OCI-LY3 (cell line): ENCODE measurements around the gene SFSWAP.
A peak's percentile ranks its signal among the peaks of the same experiment; 100 is the strongest.

Source experiments
- H2AFZ ChIP-seq: fragments of 200-600, 300-600 bp; shearing (Covaris generic); 2 replicates; pipeline ENCODE4 v1.6.0; 2014; ENCODE audit warnings: antibody characterized with exemption, low read depth, low read length
- H3K27ac ChIP-seq: fragments of 200-600, 300-600 bp; sonication (generic); 2 replicates; pipeline ENCODE4 v1.5.1; 2014; ENCODE audit warnings: mild to moderate bottlenecking, low read length, moderate library complexity, mixed read lengths
- H3K27me3 ChIP-seq: fragments of 200-600, 300-600 bp; sonication (generic); 2 replicates; pipeline ENCODE4 v1.6.1; 2014; ENCODE audit warnings: low read depth, low read length, mixed read lengths
- H3K36me3 ChIP-seq: fragments of 200-600, 300-600 bp; sonication (generic); replicated peaks from 2 replicates; pipeline ENCODE3; 2014; ENCODE audit warnings: low read depth, low read length, mixed read lengths
- H3K4me1 ChIP-seq: fragments of 300-600, 200-600 bp; sonication (generic); 2 replicates; pipeline ENCODE4 v1.6.1; 2014; ENCODE audit warnings: low read length, mixed read lengths
- H3K4me2 ChIP-seq: fragments of 200-600, 300-600 bp; sonication (generic); 2 replicates; pipeline ENCODE4 v1.6.1; 2014; ENCODE audit warnings: low read length, mixed read lengths
- H3K4me3 ChIP-seq: fragments of 300-600, 200-600 bp; sonication (generic); 2 replicates; pipeline ENCODE4 v1.5.1; 2014; ENCODE audit warnings: antibody characterized with exemption, mild to moderate bottlenecking, low read length, moderate library complexity
- H3K79me2 ChIP-seq: fragments of 300-600, 200-600 bp; shearing (Covaris generic); 2 replicates; pipeline ENCODE4 v1.6.1; 2014; ENCODE audit warnings: mild to moderate bottlenecking, low read length, mixed read lengths
- H3K9ac ChIP-seq: fragments of 300-600, 200-600 bp; shearing (Covaris generic); 2 replicates; pipeline ENCODE4 v1.6.0; 2014; ENCODE audit warnings: mild to moderate bottlenecking, low read length, moderate library complexity
- H3K9me3 ChIP-seq: fragments of 200-600, 300-600 bp; shearing (Covaris generic); 2 replicates; pipeline ENCODE4 v1.6.1; 2014; ENCODE audit warnings: low read length, mixed read lengths; ENCODE audit not compliant: insufficient read depth
- H4K20me1 ChIP-seq: fragments of 200-600, 300-600 bp; sonication (generic); 2 replicates; pipeline ENCODE4 v1.6.1; 2016; ENCODE audit warnings: low read length, mixed read lengths; ENCODE audit not compliant: insufficient read depth
- CTCF ChIP-seq: fragments of 200-600, 300-600 bp; sonication (generic); IDR thresholded peaks from 2 replicates; pipeline ENCODE4 v1.5.1; 2014; ENCODE audit warnings: antibody characterized with exemption, low read length, low read depth
- EZH2phosphoT487 ChIP-seq: fragments of 200-600 bp; shearing (Covaris generic); IDR thresholded peaks from 2 replicates; pipeline ENCODE4 v1.6.1; 2018; ENCODE audit warnings: antibody characterized with exemption, mixed run types, low read depth

The SFSWAP gene

DNA sequence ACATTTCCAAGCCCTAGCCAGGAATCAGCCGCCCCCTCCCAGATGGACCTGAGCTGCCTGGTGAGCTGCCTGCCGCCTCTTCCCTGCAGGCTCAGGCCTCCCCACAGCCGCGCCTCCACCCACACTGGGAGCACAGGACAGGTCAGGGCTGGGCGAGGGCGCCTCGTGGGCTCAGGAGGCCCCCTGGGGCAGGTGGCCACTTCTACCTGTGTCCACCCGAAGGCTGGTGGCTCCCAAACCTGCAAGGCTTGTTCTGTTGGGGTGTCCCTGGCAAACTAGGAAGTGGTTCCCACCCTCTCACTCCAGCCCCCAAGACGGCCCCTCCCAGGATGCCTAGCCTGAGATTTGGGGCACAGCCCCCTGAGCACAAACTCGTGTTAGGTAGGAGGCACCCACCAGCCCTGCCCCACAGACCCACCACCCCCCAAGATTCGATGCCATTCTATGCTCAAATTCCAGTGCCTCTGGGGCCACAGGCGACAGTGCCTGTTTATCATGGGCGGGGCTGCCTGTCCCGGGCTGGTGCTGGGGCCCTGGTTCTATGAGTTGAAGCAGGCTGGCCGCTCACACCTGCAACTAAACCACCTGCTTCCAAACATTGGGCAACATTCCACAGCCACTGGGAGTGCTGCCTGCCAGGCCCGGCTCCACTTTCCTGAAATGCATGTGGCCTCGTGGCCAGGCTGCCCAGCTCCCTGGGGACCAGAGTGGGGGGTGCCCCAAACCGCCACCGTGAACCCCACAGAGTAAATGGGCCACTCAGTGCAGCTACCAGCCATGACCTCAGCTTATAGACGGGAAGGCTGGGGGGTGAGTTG is 124.1 kb downstream of the SFSWAP start:
- Histone ChIP-seq H3K4me1 (peaks cover 7% of the 10 kb centered on the region), H3K27ac (no peak overlapping the region), H4K20me1 (no peaks in the 10 kb centered on the region), H3K27me3 (peaks cover 9% of the 10 kb centered on the region), H2AFZ (peak overlapping the region; percentile 64; the same call in 1 of the 2 replicates), H3K79me2 (no peaks in the 10 kb centered on the region), H3K4me3 (no peak overlapping the region), H3K9me3 (no peaks in the 10 kb centered on the region), H3K9ac (no peak overlapping the region), H3K4me2 (peak overlapping the region; percentile 44), H3K36me3 (no peaks in the 10 kb centered on the region)
- TF ChIP-seq CTCF, result no peak
- TF ChIP-seq EZH2phosphoT487, result no peak

DNA sequence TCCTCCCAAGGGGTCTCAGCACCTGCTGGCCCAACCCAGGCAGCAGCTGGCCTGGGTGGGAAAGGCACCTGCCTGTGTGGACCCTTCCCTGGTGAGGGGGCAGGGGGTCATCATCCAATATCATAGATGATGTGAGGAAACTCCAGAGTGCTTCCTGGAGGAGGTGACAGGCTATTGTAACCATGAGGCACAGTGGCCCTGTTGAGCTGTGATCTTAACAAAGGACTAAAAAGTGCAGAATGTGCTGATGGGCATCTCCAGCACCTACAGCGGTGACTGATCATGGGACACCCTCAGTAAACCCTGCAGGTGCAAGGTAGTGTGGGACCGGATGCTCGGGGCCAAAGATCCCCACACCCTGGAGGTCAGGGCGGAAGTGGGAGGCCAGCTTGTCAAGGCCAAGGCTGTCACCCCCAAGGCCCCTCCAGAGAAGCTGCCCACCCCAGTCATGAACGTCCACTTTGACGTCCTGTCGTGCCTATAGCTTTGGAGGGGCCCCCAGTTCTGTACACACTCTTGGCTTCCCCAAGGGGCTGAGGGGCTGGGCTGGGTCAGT is 124.8 kb downstream of the SFSWAP start:
- Histone ChIP-seq H2AFZ (0 out of 2 replicates have a peak overlapping the region, but pooled peaks have one; percentile 64), H3K4me2 (peak overlapping the region; percentile 44; the same call in 1 of the 2 replicates), H3K4me3 (no peak overlapping the region), H3K36me3 (no peaks in the 10 kb centered on the region), H3K9ac (no peak overlapping the region), H4K20me1 (no peaks in the 10 kb centered on the region), H3K27ac (no peak overlapping the region), H3K9me3 (no peaks in the 10 kb centered on the region), H3K27me3 (peaks cover 4% of the 10 kb centered on the region; the same call in 1 of the 2 replicates), H3K79me2 (no peaks in the 10 kb centered on the region), H3K4me1 (peaks cover 7% of the 10 kb centered on the region)
- TF ChIP-seq EZH2phosphoT487 (no peak), CTCF (no peak)

- Histone ChIP-seq H3K4me3 (no peak overlapping the region), H2AFZ (no peak overlapping the region), H3K36me3 (no peaks in the 10 kb centered on the region), H3K27me3 (no peaks in the 10 kb centered on the region), H3K9ac (no peak overlapping the region), H3K9me3 (no peaks in the 10 kb centered on the region), H4K20me1 (no peaks in the 10 kb centered on the region), H3K4me2 (peak overlapping the region; percentile 5; the same call in 1 of the 2 replicates), H3K4me1 (peaks cover 7% of the 10 kb centered on the region), H3K79me2 (no peaks in the 10 kb centered on the region), H3K27ac (no peak overlapping the region)
- TF ChIP-seq CTCF, result peak; percentile 59
- no peak for TF ChIP-seq EZH2phosphoT487
These were observed 125.3 kb downstream of the SFSWAP start for GRCh38 chr12:131836193-131836592.

- no peak overlapping the region for H3K27ac ChIP-seq
- no peak overlapping the region for H2AFZ ChIP-seq
- H3K9me3 ChIP-seq, result no peaks in the 10 kb centered on the region
- H4K20me1 ChIP-seq, result no peaks in the 10 kb centered on the region
- peaks cover 7% of the 10 kb centered on the region for H3K4me1 ChIP-seq
- no peaks in the 10 kb centered on the region for H3K36me3 ChIP-seq
- H3K27me3 ChIP-seq, result no peaks in the 10 kb centered on the region
- no peak overlapping the region for H3K4me3 ChIP-seq
- TF ChIP-seq EZH2phosphoT487 (no peak), CTCF (no peak)
- no peaks in the 10 kb centered on the region for H3K79me2 ChIP-seq
- H3K4me2 ChIP-seq, result no peak overlapping the region
- H3K9ac ChIP-seq, result no peak overlapping the region
These were observed 126.0 kb downstream of the SFSWAP start for GRCh38 chr12:131836714-131837397.
